NCI-H1105 treated with DMSO at 0.1 percent for 48 hours (cell line): ENCODE data around the gene PDLIM7.

Source experiments
- DNase-seq: peaks from one replicate; lab custom pipeline; 2025; lab: John Stamatoyannopoulos, UW

PDLIM7 gene

DNA sequence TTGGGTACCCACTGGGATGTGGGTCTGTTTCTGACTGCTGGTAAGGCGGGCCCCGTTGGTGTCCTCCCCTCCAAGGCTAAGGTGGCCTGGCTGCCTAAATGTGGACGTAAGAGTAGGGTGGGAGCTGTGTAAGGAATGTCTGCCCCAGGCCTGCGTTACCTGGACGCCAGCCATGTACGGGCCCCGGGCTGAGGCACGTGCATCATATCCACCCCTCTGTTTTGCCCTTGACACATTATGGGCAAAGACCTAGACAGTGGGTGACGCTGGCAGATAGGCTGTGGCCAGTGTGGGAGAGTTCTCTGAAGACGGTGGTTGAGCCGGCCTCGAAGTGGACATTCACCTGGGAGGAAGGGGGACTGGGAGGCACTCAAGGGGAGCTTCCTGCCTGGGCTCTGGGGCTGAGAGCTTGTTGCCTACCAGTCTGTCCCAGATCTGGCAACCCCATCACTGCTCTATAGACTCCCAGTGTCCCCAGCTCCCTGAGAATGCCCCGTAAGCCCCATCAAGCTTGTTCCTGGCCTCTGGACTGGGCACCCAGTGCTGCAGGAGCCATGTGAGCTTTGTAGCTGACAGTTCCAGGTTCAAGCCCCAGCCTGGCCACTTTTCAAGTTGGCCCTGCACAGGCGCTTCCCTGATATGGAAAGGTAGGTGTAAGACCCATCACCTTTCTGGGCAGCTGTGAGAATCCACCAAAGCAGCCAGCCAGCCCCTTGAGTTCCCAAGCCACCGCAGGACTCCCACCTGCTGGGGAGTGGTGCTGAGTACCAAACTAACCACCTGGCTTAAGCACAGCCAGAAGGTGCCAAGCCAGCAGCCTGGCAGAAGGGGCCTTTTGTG lies 54.0 kb downstream of the PDLIM7 start:
- no peak for DNase-seq

DNA sequence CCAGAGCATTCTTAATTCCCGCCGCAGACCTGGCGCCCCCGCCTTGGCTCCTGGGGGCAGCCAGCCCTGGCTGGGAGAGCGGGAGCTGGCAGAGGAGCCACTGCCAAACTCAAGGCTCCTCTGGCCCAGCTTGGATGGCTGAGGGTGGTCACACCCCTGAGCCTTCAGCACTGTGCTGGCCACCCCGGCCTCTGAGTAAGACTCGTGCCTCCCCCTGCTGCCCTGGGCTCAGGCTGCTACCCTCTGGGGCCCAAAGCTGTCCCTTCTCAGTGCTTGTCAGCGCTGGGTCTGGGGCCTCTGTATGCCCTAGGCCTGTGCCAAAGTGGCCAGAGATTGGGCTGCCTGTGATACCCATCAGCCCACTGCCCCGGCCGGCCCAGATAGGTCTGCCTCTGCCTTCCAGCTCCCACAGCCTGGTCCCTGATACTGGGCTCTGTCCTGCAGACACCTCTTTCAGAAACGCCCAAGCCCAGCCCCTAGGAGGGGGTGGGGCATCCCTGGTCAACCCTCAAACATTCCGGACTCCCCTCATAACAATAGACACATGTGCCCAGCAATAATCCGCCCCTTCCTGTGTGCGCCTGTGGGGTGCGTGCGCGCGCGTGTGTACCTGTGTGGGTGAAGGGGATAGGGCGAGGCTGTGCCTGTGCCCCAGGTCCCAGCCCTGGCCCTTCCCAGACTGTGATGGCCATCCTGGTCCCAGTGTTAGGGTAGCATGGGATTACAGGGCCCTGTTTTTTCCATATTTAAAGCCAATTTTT lies 55.2 kb downstream of the PDLIM7 start:
- DNase-seq, result no peak

DNA sequence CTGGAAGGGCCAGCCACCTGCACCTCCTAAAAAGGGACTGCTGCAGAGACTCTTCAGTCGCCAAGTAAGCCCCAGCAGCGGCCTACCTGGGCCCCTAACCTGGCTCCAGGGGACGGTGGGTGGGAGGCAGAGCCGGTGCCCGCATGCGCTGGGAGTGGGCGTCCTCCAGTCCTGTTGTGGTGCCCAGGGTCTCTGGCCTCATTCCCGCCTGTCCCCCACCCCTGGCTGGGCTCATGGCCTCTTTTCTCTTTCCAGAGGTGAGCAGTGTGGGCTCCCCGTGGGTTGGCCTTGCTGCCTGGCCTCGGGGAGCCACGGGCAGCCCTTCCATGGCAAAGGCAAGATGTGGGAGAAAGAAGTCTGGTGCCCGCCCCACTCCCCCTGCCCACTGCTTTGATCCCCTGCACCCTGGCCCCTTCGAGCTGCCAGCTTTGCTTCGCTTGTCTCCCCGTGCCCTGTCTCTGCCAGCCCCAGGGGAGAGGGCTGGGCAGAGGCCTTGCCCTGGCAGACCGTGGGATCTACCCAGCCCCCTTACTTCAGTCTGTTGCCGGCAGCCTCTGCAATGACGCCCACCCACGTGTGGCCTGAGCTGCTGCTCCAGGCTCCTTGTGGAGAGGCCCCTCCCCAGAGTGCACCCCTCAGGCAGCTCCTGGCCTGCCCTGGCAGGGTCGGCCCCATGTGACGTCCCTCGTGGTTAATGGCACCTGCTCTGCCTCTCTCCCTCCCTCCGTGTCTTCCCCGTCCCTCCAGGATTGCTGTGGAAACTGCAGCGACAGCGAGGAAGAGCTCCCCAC lies 56.2 kb downstream of the PDLIM7 start:
- DNase-seq, result no peak

DNA sequence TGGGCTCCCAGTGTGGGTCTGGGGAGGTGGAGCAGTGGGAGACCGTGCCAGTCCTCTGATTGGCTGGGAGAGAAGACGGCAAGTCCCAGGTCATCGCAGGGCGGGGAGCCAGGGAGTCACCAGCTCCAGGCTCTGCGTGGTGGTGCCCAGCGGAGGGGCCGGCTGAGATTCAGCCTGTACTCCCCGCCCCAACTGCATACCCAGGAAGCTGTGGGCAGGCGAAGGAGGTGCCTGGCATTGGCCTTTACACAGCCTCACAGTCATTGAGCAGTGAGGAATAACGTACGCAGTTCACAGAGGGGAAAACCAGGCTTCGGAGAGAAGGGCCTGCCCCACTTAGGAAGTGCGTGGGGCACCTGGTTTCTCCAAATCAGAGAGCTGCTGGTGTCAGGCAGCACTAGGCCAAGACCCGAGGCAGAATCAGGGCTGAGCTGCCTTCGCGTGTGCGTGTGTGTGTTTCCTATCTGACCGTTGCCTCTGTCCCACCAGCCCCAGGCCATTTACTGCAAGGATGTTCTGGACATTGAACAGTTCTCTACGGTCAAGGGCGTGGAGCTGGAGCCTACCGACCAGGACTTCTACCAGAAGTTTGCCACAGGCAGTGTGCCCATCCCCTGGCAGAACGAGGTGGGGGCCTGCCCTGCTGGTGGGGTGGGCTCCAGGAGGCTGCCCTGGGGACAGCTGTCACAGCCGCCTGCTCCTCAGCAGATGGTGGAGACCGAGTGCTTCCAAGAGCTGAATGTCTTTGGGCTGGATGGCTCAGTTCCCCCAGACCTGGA lies 57.0 kb downstream of the PDLIM7 start:
- DNase-seq, result no peak

DNA sequence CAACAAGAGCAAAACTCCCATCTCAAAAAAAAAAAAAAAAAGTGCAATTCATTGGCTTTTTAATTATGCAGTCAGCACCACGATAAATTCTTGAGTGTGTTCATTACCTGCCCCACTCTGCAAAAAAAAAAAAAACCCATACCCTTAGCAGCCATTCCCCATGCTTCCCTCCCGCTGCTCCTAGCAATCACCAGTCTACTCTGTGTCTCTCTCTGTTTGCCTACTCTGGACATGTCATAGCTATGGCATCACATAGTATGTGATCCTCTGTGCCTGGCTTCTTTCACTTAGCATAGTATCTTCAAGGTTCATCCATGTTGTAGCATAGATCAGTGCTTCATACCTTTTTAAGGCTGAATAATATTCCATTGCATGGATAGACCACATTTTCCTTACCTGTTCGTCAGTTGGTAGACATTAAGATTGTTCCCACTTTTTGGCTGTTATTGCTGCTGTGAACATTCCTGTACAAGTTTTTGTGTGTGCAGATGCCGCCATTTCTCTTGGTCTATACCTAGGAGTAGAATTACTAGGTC lies 57.8 kb downstream of the PDLIM7 start:
- DNase-seq, result no peak

DNA sequence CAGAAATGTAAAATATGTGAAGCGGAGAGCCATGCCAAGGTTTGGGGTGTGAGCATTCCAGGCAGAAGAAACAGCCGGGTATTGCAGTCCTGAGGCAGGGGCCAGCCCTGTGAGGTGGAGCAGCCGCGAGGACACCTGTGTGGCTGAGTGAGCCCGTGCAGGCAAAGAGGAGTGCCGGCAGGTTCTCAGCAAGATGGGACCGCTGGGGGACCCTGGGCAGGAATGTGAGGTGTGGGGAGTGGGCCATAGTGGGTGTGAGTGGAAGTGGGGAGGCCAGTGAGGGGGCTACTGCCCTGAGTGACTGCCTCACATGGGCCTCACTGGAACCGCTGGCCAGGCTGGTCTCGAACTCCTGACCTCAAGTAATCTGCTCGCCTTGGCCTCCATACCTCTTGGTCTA lies 58.9 kb downstream of the PDLIM7 start:
- no peak for DNase-seq

DNA sequence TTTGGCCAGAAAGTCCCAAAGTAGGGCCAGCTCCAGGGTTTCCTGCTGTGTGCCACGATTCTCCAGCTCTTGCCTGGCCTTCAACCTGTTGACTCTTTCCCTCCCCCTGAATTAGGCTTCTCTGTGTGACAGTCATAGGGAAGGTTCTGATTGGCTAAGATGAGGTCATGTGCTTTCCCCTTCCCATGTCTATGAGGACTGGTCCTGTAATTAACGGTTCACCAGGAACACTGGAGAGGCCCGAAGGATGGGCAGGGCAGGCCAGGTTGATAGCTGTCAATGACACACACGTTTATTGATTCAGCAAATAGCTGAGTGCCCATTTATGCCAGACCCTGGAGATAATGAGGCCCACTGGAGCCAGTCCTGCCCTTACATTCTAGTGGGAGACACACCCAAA lies 59.8 kb downstream of the PDLIM7 start:
- no peak for DNase-seq

DNA sequence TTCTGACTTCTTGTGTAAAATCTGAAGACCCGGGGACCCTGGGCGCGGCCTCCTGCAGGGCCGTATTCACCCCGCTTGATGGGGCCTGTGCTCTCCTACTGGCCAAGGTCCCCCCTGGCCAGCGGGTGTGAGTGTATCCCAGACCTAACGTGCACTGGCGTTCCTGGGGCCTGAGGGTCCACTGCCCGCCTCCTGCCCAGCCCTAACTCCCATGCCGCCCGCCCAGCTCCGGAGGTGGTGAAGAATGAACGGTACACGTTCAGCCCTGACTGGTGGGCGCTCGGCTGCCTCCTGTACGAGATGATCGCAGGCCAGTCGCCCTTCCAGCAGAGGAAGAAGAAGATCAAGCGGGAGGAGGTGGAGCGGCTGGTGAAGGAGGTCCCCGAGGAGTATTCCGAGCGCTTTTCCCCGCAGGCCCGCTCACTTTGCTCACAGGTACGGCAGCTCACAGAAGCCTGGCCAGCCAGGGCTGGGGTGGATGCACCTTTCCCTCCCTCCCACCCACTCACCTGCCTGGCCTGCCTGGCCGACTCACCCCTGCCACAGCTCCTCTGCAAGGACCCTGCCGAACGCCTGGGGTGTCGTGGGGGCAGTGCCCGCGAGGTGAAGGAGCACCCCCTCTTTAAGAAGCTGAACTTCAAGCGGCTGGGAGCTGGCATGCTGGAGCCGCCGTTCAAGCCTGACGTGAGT lies 61.4 kb downstream of the PDLIM7 start:
- DNase-seq, result no peak

DNA sequence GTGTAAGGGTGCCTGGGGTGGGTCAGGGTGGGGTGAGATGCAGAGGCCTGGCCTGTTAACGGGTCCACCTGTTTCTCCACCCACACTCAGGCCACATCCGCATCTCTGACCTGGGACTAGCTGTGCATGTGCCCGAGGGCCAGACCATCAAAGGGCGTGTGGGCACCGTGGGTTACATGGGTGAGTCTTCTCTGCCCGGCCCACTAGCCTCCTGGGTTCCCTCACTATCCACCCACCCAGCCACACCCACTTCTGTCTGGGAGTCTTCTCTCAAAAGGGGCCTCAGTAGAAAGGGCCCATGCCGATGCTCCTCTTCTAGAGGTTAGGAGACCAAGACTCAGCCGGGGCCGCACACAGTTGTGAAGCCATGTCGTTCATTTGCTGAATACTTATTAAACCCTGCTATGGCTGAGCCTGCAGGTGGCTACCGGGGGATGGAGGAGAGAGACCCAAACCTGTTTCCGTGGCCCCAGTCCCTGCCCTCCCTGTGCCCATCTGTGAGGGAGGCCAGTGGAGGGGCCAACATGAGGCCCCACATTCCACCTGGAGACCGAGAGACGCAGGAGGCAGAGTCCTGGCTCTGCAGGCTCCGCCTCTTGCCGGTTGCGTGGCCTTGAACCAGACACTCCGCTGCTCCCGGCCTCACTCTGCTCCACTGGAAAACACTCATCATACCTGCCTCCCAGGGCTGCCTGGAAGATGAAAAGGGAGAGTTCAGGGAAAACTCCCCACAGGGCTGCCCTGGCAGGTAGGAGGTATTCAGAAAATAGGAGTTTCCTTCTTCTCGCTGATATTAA lies 62.3 kb downstream of the PDLIM7 start:
- DNase-seq, result no peak

DNA sequence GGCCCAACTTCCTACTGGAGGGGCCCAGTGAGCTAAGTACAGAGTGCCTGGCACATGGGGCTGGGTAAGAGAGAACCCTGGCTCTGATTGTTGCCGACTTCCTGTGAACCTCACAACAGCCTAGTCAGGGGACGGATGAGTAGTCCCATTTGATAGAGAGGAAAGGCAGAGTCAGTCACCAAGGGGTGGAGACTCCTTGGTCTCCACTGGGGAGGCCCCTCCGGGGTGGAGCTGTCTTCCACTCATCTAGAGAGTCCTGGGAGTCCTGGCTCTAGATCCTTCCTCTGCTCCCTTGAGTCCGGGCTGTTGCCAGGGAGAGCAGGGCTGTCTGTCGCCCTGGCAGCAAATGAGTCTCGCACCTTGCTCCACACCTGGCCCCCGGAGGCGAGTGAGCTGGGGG lies 63.0 kb downstream of the PDLIM7 start:
- DNase-seq, result no peak

DNA sequence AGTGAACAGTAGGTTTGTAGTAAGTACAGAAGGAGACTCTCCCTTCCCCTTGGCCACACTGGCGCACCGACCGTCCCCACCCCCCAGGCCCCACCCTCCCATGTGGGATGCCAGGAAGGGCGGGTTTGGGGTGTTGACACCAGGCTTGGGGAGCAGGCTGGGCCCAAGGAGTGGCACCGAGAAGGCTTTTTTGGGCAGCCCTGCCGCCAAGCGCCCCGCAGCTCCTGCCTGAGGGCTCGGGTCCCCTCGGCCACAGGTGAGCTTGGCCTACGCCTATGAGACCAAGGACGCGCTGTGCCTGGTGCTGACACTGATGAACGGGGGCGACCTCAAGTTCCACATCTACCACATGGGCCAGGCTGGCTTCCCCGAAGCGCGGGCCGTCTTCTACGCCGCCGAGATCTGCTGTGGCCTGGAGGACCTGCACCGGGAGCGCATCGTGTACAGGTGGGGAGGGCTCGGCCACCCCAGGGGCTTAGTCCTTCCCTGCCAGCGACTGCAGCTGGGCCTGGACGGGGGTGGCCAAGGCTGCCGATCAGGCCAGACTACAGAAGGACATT lies 63.7 kb downstream of the PDLIM7 start:
- DNase-seq, result no peak
